D341Med (cell line): ENCODE data around the gene GABRA4.

Experiments
- DNase-seq: peaks from one replicate; pipeline ENCODE4 v3.0.0; 2012; ENCODE audit warnings: low spot score

GABRA4 gene

DNA sequence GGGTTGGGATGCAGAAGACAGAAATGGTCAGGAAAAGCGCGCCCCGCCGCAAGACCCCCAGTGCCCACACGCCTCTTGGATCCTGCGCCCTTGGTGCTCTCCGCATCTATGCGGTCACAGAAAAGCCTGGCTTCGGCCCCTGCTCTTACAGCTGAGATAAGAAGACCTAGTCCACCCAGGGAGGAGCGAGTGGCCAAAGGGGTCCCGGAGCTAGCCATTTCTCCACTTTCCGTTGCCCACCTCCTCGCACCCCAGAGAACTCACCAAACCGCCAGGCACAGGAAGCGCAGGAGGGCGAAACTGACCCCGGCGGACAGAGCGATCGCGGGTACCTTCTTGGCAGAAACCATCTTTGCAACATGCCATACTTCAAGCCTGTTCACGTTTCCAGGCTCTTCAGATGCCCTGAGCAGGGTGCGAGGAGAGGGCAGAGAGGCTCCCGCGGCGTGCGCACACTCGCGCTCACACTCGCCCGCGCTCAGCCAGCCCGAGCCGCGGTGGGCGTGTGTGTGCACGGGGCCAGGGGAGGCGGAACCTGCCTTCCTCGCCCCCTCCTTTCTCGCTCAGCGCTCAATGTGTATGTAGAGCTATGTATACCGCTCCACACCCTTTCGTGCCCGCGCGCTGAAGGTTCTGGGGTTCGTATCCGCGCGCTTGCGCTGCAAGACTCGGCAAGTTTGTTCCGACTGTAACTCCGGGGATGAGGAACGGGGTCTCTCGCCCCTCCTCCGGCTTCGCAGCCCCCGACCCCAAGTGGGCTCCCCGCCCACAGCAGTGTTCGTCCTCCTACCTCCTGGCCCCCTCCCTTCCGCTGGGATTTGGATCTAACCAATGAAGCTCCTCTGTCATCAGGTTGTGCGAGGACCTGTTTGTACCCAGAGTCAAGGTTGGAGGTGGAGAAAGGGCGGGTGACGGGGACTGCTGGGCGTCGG lies at the start of gene GABRA4:
Gene GABRA4, minus strand, starts transcription at position 507 of the 932 bp plus-strand sequence. Its CDS starts 157 bp downstream, at position 350.
- peak; percentile 67 for DNase-seq

DNA sequence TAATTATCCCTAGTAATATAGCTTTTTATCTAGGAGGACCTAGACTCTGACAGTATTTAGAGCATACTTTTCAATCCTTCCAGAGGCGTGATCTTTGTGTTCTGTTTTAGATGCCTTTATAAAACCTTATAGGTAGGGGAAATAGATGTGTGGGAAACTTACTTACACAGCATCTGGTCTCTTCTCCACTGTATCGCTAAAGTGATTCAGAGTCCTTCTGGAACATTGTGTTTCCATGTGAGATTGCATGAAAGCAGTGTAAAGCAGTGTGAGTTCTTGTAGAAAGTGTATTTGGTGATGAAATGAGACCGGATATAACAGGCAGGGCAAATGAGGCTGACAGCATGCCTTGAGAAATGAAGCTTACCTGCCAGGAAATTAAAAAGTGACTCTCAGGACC lies 47.4 kb upstream of the GABRA4 start:
- no peak for DNase-seq

DNA sequence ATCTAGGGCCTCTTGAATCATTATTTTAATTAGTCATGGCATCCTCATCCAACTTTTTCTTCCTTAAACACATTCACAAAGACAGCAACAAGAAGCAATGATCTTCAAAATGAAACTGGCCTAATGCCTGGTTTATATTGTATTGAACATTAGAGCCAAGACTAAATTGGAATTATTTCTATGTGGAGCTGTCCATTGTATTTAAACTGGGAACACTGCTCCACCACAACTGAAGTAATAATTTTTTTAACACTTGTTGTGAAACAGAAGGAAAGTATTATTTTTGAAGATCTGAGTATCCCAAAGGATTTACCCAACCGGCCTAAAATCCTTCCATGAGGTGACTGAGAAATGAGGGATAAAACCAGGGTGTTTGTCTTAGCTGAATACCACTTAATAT lies 44.9 kb upstream of the GABRA4 start:
- no peak for DNase-seq

DNA sequence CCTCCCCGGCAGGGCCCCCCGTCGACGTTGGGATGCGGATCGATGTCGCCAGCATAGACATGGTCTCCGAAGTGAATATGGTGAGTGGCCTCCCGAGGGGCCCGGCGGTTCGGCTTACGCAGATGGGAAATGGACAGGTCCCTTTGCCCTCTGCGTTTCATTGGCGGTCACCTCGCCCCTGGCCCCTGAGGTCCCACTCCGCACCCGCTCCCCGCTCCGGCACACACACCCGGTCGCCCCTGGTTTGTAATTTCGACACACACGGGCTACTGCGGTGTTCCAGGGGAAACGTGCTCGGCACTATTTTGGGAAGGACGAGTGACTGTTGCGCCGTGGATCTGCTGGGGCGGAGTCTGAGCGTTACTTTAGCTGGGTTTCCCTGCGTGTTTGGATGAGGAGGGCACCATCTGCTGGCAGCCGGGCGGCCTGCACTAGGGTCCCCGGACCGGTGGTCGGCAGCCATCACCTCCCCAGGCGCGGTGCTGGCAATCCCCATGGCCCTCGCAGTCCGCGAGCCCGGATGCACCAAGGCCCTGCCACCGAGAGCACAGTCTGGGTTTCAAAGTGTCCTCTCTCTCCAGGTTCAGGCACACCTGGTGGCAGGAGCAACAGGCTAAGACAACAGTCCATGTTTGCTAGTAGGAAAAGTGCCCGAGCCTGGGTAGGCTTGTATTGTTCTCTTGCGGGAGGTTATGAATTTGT lies 39.2 kb upstream of the GABRA4 start:
- DNase-seq, result peak; percentile 87

DNA sequence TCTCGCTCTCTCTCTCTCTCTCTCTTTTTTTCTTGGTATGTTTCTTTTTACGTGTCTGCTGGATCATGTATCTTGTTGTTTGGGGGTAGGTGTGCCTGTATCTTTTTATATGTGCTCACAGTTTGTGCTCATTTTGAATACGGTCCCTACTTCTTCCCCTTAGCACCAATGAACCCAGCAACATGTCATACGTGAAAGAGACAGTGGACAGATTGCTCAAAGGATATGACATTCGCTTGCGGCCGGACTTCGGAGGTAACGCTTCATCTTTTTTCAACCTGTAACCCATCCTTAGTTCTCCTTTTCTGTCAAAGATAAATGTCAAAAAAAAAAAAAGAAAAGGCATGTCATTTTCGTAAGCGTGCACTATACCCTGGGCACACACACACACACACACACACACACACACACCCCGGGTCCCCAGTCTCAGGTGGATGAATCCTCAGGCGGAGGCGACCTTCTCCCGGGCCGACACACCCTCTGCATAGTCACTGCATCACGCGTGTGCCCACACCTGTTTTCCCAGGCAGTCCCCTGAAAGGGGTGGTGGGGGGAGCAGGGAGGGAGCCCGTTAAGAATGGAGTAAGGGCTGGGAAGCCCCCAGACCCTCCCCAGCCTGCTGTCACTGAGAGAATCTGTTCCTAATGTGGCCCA lies 38.5 kb upstream of the GABRA4 start:
- DNase-seq, result no peak

DNA sequence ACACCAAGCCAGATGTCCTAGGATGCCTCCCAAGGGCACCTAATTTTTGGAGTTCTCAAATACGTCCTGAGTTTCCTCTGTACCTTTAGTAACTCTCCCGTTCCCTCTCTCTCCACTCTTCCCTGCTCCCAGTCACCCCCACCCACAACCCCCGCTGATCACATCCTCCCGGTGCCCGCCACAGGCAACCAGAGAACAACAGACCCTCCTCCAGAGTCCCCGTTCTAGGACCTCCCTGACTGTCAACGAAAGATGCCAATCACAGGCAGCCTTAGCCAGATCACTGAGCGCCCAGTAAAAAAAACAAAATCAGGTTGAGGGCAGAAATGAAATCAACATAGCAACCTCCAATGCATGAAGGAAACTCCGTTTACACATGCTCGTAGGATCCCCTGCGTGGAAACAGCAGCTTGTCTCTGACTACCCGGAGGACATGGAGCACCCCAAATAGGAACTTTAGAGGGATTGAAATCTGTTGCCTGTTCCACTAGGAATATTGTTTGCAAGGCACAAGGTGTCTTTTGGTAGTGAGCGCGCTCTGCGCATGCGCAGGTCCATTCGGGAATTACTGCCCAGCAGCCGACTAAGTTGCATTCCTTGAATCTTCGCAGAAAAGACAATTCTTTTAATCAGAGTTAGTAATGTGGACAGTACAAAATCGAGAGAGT lies 37.8 kb upstream of the GABRA4 start, which contains the start of gene GABRB1:
Gene GABRB1, plus strand, starts transcription at position 557 of the 668 bp plus-strand sequence.
- DNase-seq, result peak; percentile 60

DNA sequence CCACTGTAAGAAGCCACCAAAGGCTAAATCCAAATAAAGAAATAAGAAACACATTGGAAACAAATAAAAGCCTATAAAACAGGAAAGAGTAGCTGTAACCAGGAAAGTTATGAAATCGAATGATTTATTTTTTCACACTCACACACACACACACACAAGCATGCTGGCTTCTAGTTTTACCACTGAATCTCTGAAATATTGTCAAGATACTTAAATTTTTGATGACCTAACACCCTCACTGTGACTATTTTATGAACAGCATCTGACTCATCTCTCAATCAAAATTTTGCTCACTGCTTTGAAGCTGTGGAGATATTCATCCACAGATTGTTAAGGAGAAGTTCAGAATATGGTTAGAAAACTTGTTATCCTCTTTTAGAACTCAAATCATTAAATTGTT lies 24.1 kb upstream of the GABRA4 start:
- DNase-seq, result no peak

DNA sequence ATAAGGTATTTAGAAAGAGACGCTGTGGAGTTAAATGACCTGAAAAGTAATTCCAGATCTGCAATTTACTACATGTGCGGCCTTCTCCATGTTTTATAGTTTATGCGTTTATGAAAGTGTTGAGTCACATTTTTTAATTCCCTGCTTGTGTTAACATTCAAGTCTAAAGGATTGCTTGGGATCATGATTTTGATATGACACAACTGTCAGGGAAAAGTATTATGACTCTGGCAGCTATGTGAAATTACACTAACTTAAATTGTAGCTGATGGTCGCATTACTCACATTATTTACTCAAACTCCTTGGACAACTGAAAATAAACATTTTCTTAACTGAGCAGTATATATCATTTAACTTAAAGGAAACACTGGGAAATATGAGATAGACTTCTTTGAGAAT lies 23.7 kb upstream of the GABRA4 start:
- no peak for DNase-seq

DNA sequence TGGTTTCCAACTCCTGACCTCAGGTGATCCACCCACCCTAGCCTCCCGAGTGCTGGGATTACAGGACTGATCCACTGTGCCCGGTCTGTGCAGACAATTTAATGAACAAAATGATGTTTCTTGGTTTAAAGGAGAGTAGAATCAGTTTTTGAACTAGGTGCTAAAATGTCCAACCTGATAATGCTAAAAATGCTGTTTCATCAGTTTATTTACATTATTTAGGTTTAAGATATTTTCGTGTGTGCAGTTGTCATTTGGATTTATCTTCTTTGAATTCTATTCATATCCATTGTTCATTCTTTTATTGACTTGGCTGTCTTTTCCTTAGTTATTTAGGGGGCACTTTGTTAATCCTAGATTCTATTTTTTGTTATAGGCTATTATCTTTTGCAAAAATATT lies 20.0 kb upstream of the GABRA4 start:
- DNase-seq, result no peak

DNA sequence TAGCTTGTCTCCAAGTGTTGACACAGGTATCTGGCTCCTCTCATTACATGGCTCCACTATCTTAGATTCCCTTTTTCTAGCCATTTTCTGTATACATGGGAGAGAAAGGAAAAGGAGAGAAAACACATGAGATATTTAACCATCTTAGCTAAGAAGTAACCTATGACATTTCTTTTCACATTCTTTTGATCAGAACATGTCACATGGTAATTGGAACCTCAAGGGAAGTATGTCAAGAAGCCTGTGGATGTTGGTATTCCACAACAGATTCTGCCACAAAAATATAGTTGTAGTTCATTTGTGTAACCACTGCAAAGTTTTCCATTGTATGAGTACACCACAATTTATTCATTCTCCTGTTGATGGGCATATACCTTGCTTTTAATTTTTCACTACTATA lies 19.3 kb upstream of the GABRA4 start:
- DNase-seq, result no peak

DNA sequence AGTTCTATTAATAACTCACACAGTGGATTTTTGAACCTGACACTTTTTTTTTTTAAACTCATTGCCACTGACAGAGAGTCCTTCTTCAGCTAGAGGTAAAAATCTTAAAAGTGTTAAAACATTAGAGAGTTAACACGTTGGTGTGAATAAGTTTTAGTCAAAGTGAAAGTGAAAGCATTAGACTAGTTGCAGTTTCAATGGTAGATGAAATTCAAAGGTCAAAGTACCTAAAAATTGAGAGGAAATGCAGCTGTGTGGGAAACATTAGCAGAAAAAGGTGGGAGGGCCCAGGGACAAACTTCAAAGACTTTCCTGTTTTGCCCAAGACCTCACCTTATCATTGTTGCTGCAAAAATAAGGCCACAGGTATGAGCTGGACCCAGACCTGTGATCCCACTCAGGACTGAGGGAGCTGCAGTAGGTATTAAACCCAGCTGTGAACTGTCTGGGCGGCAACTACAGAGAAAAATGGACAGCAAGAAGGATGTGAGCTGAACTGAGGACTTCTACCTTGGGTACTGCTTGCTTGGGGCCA lies 17.6 kb upstream of the GABRA4 start:
- DNase-seq, result no peak

DNA sequence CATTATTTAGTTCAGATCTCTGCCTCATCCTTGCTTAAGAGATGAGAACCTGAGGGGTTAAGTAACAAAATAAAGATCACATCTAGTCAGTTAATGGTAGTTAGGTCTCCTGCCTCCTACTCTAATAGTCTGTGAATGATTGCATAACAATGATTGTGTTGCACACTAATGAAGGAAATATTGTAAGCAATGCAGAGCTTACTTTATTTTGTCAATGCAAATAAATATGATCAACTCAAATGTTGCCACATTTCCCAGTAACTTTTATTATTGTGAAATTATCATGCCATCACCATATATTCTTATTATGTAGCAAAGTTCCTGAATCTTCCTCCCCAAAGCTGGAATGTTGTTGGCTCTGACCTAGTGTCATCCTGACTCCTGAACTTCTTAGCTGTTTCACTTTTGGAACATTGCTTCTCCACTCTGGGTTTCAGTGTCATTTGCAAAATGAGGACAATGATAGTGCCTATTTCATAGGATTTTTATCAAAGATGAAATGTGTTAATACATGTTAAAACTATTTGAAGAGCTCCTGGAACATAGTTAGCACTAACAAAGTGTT lies 17.0 kb upstream of the GABRA4 start:
- no peak for DNase-seq

DNA sequence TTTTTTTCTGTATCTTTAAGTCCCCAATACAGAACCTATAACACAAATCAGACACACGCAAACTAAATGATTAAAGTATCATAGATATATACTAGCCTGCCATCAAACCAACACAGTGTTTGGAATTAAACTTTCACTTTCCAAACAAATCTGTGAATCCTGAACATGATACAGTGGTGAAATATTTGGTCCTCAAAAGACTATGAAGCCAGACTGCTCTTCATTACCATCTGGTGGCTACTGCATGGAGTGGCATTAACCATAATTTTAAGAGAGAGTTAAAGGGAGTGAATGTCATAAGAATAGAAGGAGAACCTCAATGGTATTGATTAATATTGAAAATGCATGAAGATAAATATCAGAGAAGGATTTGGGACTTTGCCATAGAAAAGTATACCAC lies 9.2 kb upstream of the GABRA4 start:
- DNase-seq, result no peak

DNA sequence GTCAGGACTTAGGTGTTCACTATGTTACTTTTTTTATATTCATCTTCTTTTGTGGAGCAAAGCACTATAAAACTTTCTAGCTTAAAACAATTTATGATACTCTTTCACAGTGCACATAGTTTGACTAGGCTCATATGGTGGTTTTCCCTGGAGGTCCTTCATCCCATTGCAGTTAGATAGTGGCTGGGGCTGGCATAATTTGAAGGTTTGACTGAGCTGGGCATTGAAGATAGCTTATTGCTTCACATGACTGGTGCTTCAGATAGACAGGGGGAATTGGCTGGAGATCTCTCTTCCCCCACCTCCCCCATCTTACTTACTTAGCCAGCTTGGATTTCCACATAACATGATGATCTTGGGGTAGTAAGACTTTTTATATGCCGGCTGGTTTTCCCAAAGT lies 7.0 kb upstream of the GABRA4 start:
- DNase-seq, result no peak

DNA sequence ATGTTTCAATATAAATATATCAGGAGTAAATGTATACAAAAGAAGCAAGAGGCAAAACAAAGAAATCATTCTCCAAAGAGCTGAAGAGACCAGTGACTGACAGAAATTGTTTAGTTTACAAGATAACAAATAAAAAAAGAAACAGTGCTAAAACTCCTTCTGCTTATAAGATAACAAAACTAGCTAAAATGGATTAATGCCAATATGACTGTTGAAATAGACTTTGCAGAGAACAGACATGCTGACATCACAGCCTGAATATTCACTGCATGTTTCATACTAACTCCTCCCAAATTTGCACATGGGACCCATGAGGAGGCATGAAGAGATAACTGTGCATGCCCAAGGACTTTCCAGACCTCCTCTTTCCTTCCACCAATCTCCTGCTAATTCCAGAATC lies 6.2 kb upstream of the GABRA4 start:
- no peak for DNase-seq

DNA sequence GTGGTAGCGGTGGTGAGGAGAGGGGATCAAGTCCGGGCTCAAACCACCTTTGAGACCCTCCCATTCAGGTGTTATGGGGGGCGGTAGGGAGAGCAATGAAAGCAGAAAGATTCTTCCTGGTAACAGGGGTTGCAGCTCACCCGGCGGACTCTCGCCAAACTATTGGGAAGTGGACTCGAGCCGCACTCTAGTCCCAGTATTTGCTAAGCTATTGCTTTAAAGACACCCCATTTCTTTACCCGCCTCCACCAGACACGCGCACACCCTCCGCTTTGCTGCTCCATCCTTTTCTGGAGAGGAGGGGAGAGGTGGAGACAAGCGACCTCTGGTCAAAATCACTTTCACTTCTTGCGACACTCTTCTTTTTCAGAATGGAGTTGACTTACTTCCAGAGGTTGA lies 625 bp upstream of the GABRA4 start:
- peak; percentile 36 for DNase-seq

DNA sequence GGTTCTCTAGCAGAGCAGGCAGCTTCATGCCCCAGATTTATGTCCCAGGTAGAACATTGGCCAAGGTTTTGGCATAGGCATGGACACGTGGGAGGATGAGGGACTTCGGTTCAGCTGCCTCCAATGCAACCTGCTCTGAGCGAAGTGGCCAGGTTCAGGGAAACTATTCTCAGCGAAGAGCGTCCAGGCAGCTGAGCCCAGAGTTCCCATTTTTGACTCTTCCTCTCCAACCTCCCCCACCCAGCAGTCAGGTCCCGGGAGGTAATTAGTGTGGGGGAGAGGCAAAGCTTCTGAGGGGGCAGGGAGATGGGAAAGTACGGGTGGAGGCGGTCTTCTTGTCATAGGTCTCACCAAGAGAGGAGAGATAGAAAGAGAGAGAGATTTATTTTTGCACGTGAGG lies 1.0 kb downstream of the GABRA4 start:
- no peak for DNase-seq

DNA sequence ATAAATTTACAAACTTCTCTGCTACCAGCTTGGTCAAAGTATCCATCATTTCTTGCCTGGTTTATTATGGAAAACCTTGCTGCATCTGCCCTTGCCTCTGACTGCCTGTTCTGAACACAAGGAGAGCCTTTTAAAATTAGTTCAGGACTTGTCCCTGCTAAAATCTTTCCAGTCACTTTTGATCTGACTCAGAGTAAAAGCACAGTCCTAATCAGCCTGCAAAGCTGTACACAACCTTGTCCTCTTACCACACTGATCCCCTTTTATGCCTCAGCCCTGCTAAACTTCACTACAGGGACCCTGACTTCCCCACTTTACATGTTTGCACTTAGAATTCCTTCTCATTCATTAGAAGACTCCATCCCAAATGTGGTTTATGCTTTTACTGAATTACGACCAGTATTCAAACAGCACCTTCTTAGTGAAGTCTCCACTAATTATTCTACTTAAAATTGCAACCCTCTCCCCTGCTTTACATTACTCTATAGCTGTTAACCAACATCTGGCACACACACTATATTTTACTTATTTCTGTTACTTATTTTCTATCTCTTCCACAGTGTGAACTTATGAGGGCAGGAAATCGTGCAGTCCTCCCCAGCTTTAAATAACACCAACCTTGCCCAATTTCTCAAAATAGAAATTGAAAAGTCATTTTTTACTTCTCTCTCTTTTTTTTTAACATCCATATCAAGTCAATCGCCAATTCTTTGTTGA lies 6.3 kb downstream of the GABRA4 start:
- DNase-seq, result no peak

DNA sequence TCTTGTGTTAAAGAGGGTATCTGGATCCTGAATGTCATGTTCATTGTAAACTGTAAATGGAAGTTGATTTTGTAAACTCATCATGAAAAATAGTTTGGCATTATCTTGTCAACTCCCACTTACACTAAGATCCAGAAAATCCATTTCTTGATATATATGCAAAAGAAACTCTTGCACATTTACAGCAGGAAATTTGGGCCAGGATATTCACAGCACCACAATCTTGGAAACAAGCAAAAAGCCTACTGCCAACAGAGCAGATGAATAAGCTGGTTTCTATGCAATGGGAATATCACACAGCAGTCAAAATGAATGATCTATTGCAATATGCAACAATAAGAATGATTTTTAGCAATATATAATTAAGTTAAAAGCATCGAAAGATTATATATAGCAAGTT lies 8.6 kb downstream of the GABRA4 start:
- DNase-seq, result no peak

DNA sequence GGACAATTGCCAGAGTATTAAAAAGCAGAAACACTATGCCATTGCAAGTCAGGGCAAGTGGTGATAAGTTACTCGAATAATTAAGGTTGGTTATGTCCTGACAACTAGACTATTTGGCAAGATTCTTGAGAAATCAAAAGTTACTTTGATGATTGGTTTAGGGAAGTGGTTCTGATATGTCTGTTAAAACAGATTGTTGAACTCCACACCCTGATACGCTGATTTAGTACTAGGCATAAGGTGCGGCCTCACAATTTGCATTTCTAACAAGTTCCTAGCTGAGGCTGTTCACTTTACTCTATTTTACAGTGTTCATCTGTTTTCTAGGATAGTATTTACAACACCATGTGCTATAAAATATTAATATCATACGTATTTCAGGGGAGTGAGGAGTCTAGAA lies 12.5 kb downstream of the GABRA4 start:
- DNase-seq, result no peak

DNA sequence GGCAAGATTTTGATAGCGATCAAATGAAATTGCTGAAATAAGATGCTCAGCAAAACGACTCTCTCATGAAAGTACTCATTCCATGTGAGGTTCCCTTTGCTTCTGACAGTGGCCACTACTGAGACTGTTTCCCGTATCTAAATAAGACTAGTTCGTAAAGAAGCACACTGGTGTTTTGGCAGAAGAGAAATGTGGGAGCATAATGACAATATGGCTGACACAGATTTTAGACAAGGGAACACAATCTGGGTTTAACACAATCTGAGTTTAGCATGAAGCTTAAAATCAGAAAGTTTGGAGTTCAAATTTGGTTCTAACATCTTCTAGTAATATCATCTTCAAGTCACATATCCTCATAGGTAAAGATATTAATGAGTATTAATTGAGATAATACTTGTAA lies 13.7 kb downstream of the GABRA4 start:
- DNase-seq, result no peak
